Caco-2 (cell line): ENCODE results near the gene VWA5B1. TPM values are rescaled to one million over a fixed set of nuclear protein-coding genes. Genes with fewer than 3 reads are reported as not detected.

Experiments used
- BruUV-seq: library from RNA; stranded (reverse); fragments of 400-500 nt; replicated peaks from 2 replicates; lab custom pipeline; 2021; lab: Mats Ljungman, UMichigan
- CTCF ChIA-PET: fragments of 300-600 bp; sonication (Branson Sonifier 250); formaldehyde crosslinking; loops from one replicate; lab custom pipeline; 2022; ENCODE audit warnings: antibody characterized with exemption; lab: Charles Lee
- POLR2A ChIA-PET: fragments of 300-600 bp; sonication (Branson Sonifier 250); formaldehyde crosslinking; loops from one replicate; lab custom pipeline; 2022; ENCODE audit warnings: antibody characterized with exemption; lab: Charles Lee
- DNase-seq, 2 experiments: peaks; one replicate each; pipeline versions ENCODE4 v3.0.0 to v3.0.0-alpha.2; 2020 to 2022
- H3K27me3 ChIP-seq: replicated peaks from 2 replicates; pipeline ENCODE4 v1.6.0; 2011; ENCODE audit warnings: low read length; ENCODE audit not compliant: control insufficient read depth, insufficient read depth
- H3K36me3 ChIP-seq: 2 replicates; pipeline ENCODE4 v1.5.1; 2011; ENCODE audit warnings: low read length; ENCODE audit not compliant: control insufficient read depth, insufficient read depth
- H3K4me1 ChIP-seq: fragments of 250-450 bp; sonication (Bioruptor Pico); 2 replicates; pipeline ENCODE4 v1.5.1; 2020; ENCODE audit warnings: mild to moderate bottlenecking
- H3K4me3 ChIP-seq: 2 replicates; pipeline ENCODE4 v1.5.1; 2011; ENCODE audit warnings: low read depth, mild to moderate bottlenecking, control low read depth, low read length
- H3K9me3 ChIP-seq: fragments of 250-450 bp; sonication (Bioruptor Pico); 2 replicates; pipeline ENCODE4 v1.5.1; 2020; ENCODE audit warnings: mild to moderate bottlenecking, moderate library complexity
- H3K27ac Mint-ChIP-seq: one replicate; pipeline ENCODE4 v1.8.0; 2022; ENCODE audit warnings: mixed read lengths; ENCODE audit not compliant: unreplicated experiment
- H3K27me3 Mint-ChIP-seq: one replicate; pipeline ENCODE4 v1.8.0; 2022; ENCODE audit warnings: mixed read lengths; ENCODE audit not compliant: insufficient read depth, unreplicated experiment
- H3K36me3 Mint-ChIP-seq: one replicate; pipeline ENCODE4 v1.8.0; 2022; ENCODE audit warnings: mild to moderate bottlenecking, mixed read lengths; ENCODE audit not compliant: insufficient read depth, unreplicated experiment
- H3K4me1 Mint-ChIP-seq: one replicate; pipeline ENCODE4 v1.8.0; 2022; ENCODE audit warnings: low read depth, mixed read lengths; ENCODE audit not compliant: unreplicated experiment
- H3K4me3 Mint-ChIP-seq: one replicate; pipeline ENCODE4 v1.8.0; 2022; ENCODE audit warnings: mild to moderate bottlenecking, moderate library complexity, mixed read lengths; ENCODE audit not compliant: unreplicated experiment
- H3K9me3 Mint-ChIP-seq: one replicate; pipeline ENCODE4 v1.8.0; 2022; ENCODE audit warnings: mixed read lengths; ENCODE audit not compliant: unreplicated experiment
- CTCF ChIP-seq, 2 experiments: fragments of 200-600 bp in 1 of 2; IDR thresholded peaks; 1 replicate in 1 of 2; 2 replicates in 1 of 2; pipeline versions ENCODE4 v1.5.1 to v1.8.0; 2011 to 2022; ENCODE audit warnings: antibody characterized with exemption in 1 of 2, control low read depth in 1 of 2, inconsistent platforms in 1 of 2, low read depth in 1 of 2, low read length in 1 of 2, mild to moderate bottlenecking in 1 of 2, moderate library complexity in 1 of 2; ENCODE audit not compliant: insufficient read depth in 1 of 2, severe bottlenecking in 1 of 2, unreplicated experiment in 1 of 2
- intact Hi-C: fragments of 100-400 bp; cut with micrococcal nuclease; formaldehyde crosslinking; loops from one replicate; pipeline ENCODE4 v1.10.0; 2022; ENCODE audit not compliant: unreplicated experiment
- total RNA-seq: library from RNA; stranded (reverse); gene quantifications from 2 replicates; pipeline ENCODE4 v1.2.3, GENCODE V29; 2022

VWA5B1 gene
- total RNA-seq, 1 experiment from 2014 or later, result not detected

GRCh38 chr1:20312818-20313217 is 22.1 kb downstream of the VWA5B1 start:
- no TSS peak for BruUV-seq
- Mint-ChIP-seq H3K4me1 (no peaks in the 10 kb centered on the region), H3K9me3 (no peaks in the 10 kb centered on the region), H3K27me3 (peaks cover 17% of the 10 kb centered on the region), H3K4me3 (no peak overlapping the region), H3K27ac (no peak overlapping the region), H3K36me3 (no peaks in the 10 kb centered on the region)
- Histone ChIP-seq H3K36me3 (no peaks in the 10 kb centered on the region), H3K9me3 (no peaks in the 10 kb centered on the region), H3K27me3 (no peaks in the 10 kb centered on the region), H3K4me1 (no peaks in the 10 kb centered on the region), H3K4me3 (no peak overlapping the region)
- DNase-seq, result no peak
- TF ChIP-seq CTCF (IDR thresholded peaks at IDR 0.05; ENCODE audit: insufficient read depth in 1 of 2, low read depth in 1 of 2, low read length in 1 of 2, severe bottlenecking in 1 of 2, unreplicated experiment in 1 of 2), result no peak
- intact Hi-C loops, result no loop called here
- POLR2A ChIA-PET, result no interaction called here
- CTCF ChIA-PET, result no interaction called here

GRCh38 chr1:20317471-20317870 is 26.8 kb downstream of the VWA5B1 start:
- Mint-ChIP-seq H3K27ac (no peak overlapping the region), H3K36me3 (no peaks in the 10 kb centered on the region), H3K4me1 (peaks cover 7% of the 10 kb centered on the region), H3K4me3 (no peak overlapping the region), H3K27me3 (peaks cover 32% of the 10 kb centered on the region), H3K9me3 (no peaks in the 10 kb centered on the region)
- intact Hi-C loops, result no loop called here
- no peaks in the 10 kb centered on the region for H3K9me3 ChIP-seq
- no TSS peak for BruUV-seq
- no peaks in the 10 kb centered on the region for H3K36me3 ChIP-seq
- H3K27me3 ChIP-seq, result no peaks in the 10 kb centered on the region
- CTCF ChIA-PET, result no interaction called here
- H3K4me3 ChIP-seq, result no peak overlapping the region
- H3K4me1 ChIP-seq, result no peaks in the 10 kb centered on the region
- POLR2A ChIA-PET, result no interaction called here
- TF ChIP-seq CTCF (IDR thresholded peaks at IDR 0.05; ENCODE audit: insufficient read depth in 1 of 2, low read depth in 1 of 2, low read length in 1 of 2, severe bottlenecking in 1 of 2, unreplicated experiment in 1 of 2), result no peak
- DNase-seq, result no peak

- Mint-ChIP-seq H3K4me1 (peaks cover 7% of the 10 kb centered on the region), H3K36me3 (no peaks in the 10 kb centered on the region), H3K9me3 (no peaks in the 10 kb centered on the region), H3K4me3 (no peak overlapping the region), H3K27ac (no peak overlapping the region), H3K27me3 (peaks cover 34% of the 10 kb centered on the region)
- Histone ChIP-seq H3K4me3 (no peak overlapping the region), H3K4me1 (no peaks in the 10 kb centered on the region), H3K27me3 (no peaks in the 10 kb centered on the region), H3K36me3 (no peaks in the 10 kb centered on the region), H3K9me3 (no peaks in the 10 kb centered on the region)
- no peak for TF ChIP-seq CTCF (IDR thresholded peaks at IDR 0.05; ENCODE audit: insufficient read depth in 1 of 2, low read depth in 1 of 2, low read length in 1 of 2, severe bottlenecking in 1 of 2, unreplicated experiment in 1 of 2)
- intact Hi-C loops, result no loop called here
- DNase-seq, result no peak
- POLR2A ChIA-PET, result no interaction called here
- CTCF ChIA-PET, result no interaction called here
- no TSS peak for BruUV-seq
Measured at GRCh38 chr1:20318521-20318920, 27.8 kb downstream of the VWA5B1 start.
